B cell (primary cell): ENCODE data around the gene ATG4B. TPM values are rescaled to one million over a fixed set of nuclear protein-coding genes. Genes with fewer than 3 reads are reported as not detected.

Experiments
- ATAC-seq: fragments of 200-7000 bp; cut with Tn5 transposase; one replicate; pipeline ENCODE4 v1.10.0; 2021; ENCODE audit warnings: low read depth, mild to moderate bottlenecking, moderate number of reproducible peaks, moderate library complexity
- CTCF ChIA-PET: fragments of 350-600 bp; sonication (Branson Sonifier 250); formaldehyde crosslinking; loops from one replicate; lab custom pipeline; 2021; ENCODE audit warnings: antibody characterized with exemption, inconsistent platforms; lab: Charles Lee
- POLR2A ChIA-PET: fragments of 350-600 bp; sonication (Branson Sonifier 250); formaldehyde crosslinking; loops from one replicate; lab custom pipeline; 2021; ENCODE audit warnings: antibody characterized with exemption; lab: Charles Lee
- DNase-seq: peaks from one replicate; pipeline ENCODE4 v3.0.0; 2013
- H2AFZ ChIP-seq: 2 replicates; pipeline ENCODE4 v1.6.1; 2012; ENCODE audit warnings: mild to moderate bottlenecking, low read depth, low read length; ENCODE audit not compliant: insufficient read depth, poor library complexity, severe bottlenecking
- H3K27ac ChIP-seq, 2 donors: 1 replicate in 1 of 2; 2 replicates in 1 of 2; pipeline ENCODE4 v1.5.1; 2012 to 2013; ENCODE audit warnings: low read length in 2 of 2, mild to moderate bottlenecking in 2 of 2, moderate library complexity in 1 of 2
- H3K27me3 ChIP-seq, 4 experiments: fragments of 200-600 bp in 1 of 4; sonication (generic) in 1 of 4; replicated peaks in 1 of 4; 1 replicate in 2 of 4; 2 replicates in 2 of 4; pipeline versions ENCODE4 v1.6.1 to v1.7.0; 2013 to 2016; ENCODE audit warnings: low read length in 3 of 4, mild to moderate bottlenecking in 2 of 4, mixed read lengths in 1 of 4, moderate library complexity in 1 of 4; ENCODE audit not compliant: insufficient read depth in 4 of 4, control insufficient read depth in 3 of 4; ENCODE audit errors: control extremely low read depth in 1 of 4
- H3K36me3 ChIP-seq, 2 experiments: replicated peaks in 1 of 2; 1 replicate in 1 of 2; 2 replicates in 1 of 2; pipeline versions ENCODE4 v1.6.1 to v1.7.1; 2013; ENCODE audit warnings: low read length in 1 of 2; ENCODE audit not compliant: insufficient read depth in 2 of 2, control insufficient read depth in 1 of 2; ENCODE audit errors: control extremely low read depth in 1 of 2, extremely low read depth in 1 of 2
- H3K4me1 ChIP-seq, 2 donors: fragments of 200-600 bp in 1 of 2; sonication (generic) in 1 of 2; 1 replicate in 1 of 2; 2 replicates in 1 of 2; pipeline versions ENCODE4 v1.5.1 to v1.6.1; 2013 to 2017; ENCODE audit warnings: low read length in 2 of 2; ENCODE audit not compliant: control insufficient read depth in 2 of 2, insufficient read depth in 2 of 2
- H3K4me2 ChIP-seq: replicated peaks from 2 replicates; pipeline ENCODE3; 2012; ENCODE audit warnings: mild to moderate bottlenecking, low read depth, low read length; ENCODE audit not compliant: poor library complexity, severe bottlenecking
- H3K4me3 ChIP-seq, 5 experiments: fragments of 200-600 bp in 1 of 5; sonication (generic) in 1 of 5; 1 replicate in 3 of 5; 2 replicates in 2 of 5; pipeline versions ENCODE4 v1.5.1 to v1.7.0; 2011 to 2016; ENCODE audit warnings: low read length in 4 of 5, mild to moderate bottlenecking in 4 of 5, low read depth in 2 of 5, control low read depth in 1 of 5, moderate library complexity in 1 of 5; ENCODE audit not compliant: insufficient read depth in 1 of 5; ENCODE audit errors: control extremely low read depth in 1 of 5, extremely low read depth in 1 of 5
- H3K79me2 ChIP-seq: fragments of 200-600 bp; sonication (generic); one replicate; pipeline ENCODE4 v1.6.0; 2016; ENCODE audit warnings: low read length; ENCODE audit not compliant: control insufficient read depth, insufficient read depth
- H3K9ac ChIP-seq: fragments of 200-600 bp; sonication (generic); 2 replicates; pipeline ENCODE4 v1.6.1; 2017; ENCODE audit warnings: mild to moderate bottlenecking, low read length, moderate library complexity
- H3K9me3 ChIP-seq, 3 donors: one replicate each; pipeline versions ENCODE4 v1.6.1 to v1.7.1; 2013; ENCODE audit warnings: low read length in 2 of 3; ENCODE audit not compliant: control insufficient read depth in 2 of 3, insufficient read depth in 1 of 3; ENCODE audit errors: control extremely low read depth in 1 of 3
- H4K20me1 ChIP-seq: 2 replicates; pipeline ENCODE4 v1.6.0; 2012; ENCODE audit warnings: mild to moderate bottlenecking, low read length; ENCODE audit not compliant: insufficient read depth, control insufficient read depth, poor library complexity, severe bottlenecking
- H3K27ac Mint-ChIP-seq: one replicate; pipeline ENCODE4 v1.8.0; 2021; ENCODE audit warnings: mixed read lengths
- H3K27me3 Mint-ChIP-seq: one replicate; pipeline ENCODE4 v1.8.0; 2021; ENCODE audit warnings: mixed read lengths
- H3K4me1 Mint-ChIP-seq: one replicate; pipeline ENCODE4 v1.8.0; 2021; ENCODE audit warnings: mixed read lengths
- H3K4me3 Mint-ChIP-seq: one replicate; pipeline ENCODE4 v1.8.0; 2021; ENCODE audit warnings: mixed read lengths
- H3K9me3 Mint-ChIP-seq: one replicate; pipeline ENCODE4 v1.8.0; 2022; ENCODE audit warnings: mixed read lengths; ENCODE audit not compliant: insufficient read depth
- EZH2 ChIP-seq: IDR thresholded peaks from 2 replicates; pipeline ENCODE4 v1.6.1; 2012; ENCODE audit warnings: borderline replicate concordance, low read depth, mild to moderate bottlenecking, moderate library complexity, low read length; ENCODE audit not compliant: insufficient read depth, poor library complexity, severe bottlenecking
- WGBS: methylation state at CpG from one replicate; pipeline ENCODE4 v1.1.5; 2013; ENCODE audit warnings: missing lambda C conversion rate; ENCODE audit not compliant: insufficient coverage; 5-methylcytosine and 5-hydroxymethylcytosine counted together
- intact Hi-C: fragments of 100-400 bp; cut with micrococcal nuclease; formaldehyde crosslinking; loops from one replicate; pipeline ENCODE4 v1.10.0; 2022
- polyA plus RNA-seq: library from polyadenylated mRNA; depleted of rRNA; stranded (reverse); fragments of >200 nt; gene quantifications from 2 replicates; pipeline ENCODE4 v1.2.3, GENCODE V29; 2012
- total RNA-seq, 2 donors: library from RNA; stranded (reverse); fragments of 120-200 nt in 1 of 2; gene quantifications; 1 replicate in 1 of 2; 2 replicates in 1 of 2; pipeline versions ENCODE4 v1.2.3 to v1.2.4, GENCODE V29; 2013 to 2022
- TF ChIP-seq, protein P1 (sequence below): fragments of 200-600 bp; IDR thresholded peaks from one replicate; pipeline ENCODE4 v1.8.0; 2022; ENCODE audit warnings: antibody characterized with exemption, mild to moderate bottlenecking

The ATG4B gene
- total and polyA plus RNA-seq, 2 donors (not counting 1 experiment from before 2014, with no cell fraction given), result 130 TPM

DNA sequence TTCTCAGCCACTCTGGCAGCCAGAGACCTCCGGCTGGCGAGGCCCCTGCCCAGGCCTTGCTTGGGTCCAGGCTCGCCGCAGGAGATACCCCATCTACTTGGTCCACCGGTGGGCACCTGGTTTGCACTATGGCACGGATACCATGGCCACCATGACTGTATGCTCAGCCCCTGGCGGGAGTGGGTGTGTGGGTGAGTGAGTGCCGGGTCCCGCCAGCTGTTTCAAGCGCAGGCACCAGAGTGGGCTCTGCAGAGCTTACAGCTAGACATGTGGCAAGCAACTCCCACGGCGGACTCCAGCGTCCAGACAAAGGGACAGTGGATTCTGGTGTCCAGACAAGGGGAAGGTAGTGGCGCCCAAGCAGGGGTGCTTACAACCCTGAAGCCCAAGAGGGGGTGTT lies 1.4 kb downstream of the ATG4B start:
- no peak overlapping the region for H3K27ac ChIP-seq
- 97% methylated on average over 12 of the region's 14 CpGs for WGBS
- H3K4me1 Mint-ChIP-seq, result peaks cover 48% of the 10 kb centered on the region

DNA sequence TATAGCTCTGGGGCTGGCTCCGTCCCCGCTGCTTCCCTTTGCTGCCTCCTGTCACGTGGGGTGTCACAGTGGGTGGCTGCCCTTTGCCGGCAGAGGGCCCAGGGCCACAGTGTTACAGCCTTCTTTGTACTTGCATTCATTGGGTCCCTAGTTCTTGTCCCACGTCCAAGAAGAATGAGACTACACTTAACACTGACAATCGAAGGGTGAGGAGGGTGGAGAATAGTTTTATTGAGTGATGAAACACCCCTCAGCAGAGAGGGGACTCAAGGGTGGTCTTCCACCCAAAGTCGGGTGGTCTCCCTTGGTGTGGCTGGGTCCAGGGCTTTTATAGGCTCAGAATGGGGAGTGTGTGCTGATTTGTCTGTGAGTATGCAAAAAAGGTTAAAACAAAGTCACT lies 1.9 kb downstream of the ATG4B start:
- 96% methylated on average over 4 of the region's 7 CpGs for WGBS
- Mint-ChIP-seq H3K27me3 (no peaks in the 10 kb centered on the region), H3K4me1 (peaks cover 48% of the 10 kb centered on the region), H3K9me3 (no peaks in the 10 kb centered on the region), H3K4me3 (peak overlapping the region; percentile 37), H3K27ac (peak overlapping the region; percentile 26)
- H3K27me3 ChIP-seq, result no peaks in the 10 kb centered on the region
- intact Hi-C loops, result loop anchor here (5.0 to 10.0 kb wide), 2 partner anchors 367 to 425 kb away; no protein-coding TSS in a partner anchor
- ChIA-PET CTCF (interaction anchor here (1.0 to 1.8 kb wide), 2 partner anchors 14 to 20 kb away, joined by 3 to 4 read pairs; no protein-coding TSS in a partner anchor), POLR2A (no interaction called here)
- peaks cover 0 to 14% of the 10 kb centered on the region in 2 experiments for H3K36me3 ChIP-seq
- H3K4me1 ChIP-seq, result peaks cover 19 to 24% of the 10 kb centered on the region in 2 donors
- H3K4me3 ChIP-seq, result no peak overlapping the region
- no peak overlapping the region for H3K9ac ChIP-seq
- peak overlapping the region; percentile 98 for H3K4me2 ChIP-seq
- TF ChIP-seq EZH2, result no peak
- TF ChIP-seq, protein P1, sequence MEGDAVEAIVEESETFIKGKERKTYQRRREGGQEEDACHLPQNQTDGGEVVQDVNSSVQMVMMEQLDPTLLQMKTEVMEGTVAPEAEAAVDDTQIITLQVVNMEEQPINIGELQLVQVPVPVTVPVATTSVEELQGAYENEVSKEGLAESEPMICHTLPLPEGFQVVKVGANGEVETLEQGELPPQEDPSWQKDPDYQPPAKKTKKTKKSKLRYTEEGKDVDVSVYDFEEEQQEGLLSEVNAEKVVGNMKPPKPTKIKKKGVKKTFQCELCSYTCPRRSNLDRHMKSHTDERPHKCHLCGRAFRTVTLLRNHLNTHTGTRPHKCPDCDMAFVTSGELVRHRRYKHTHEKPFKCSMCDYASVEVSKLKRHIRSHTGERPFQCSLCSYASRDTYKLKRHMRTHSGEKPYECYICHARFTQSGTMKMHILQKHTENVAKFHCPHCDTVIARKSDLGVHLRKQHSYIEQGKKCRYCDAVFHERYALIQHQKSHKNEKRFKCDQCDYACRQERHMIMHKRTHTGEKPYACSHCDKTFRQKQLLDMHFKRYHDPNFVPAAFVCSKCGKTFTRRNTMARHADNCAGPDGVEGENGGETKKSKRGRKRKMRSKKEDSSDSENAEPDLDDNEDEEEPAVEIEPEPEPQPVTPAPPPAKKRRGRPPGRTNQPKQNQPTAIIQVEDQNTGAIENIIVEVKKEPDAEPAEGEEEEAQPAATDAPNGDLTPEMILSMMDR, result no peak
- H4K20me1 ChIP-seq, result peaks cover 49% of the 10 kb centered on the region
- H3K27ac ChIP-seq, result no peak overlapping the region
- H2AFZ ChIP-seq, result no peak overlapping the region
- H3K9me3 ChIP-seq, result peaks cover 0 to 8% (median 0%) of the 10 kb centered on the region in 3 donors
- ATAC-seq, result no peak
- H3K79me2 ChIP-seq, result peaks cover 81% of the 10 kb centered on the region
- DNase-seq, result no peak

More for the DNA sequence above, 1.4 kb downstream of the ATG4B start:
- no peak for ATAC-seq
- no peaks in the 10 kb centered on the region for H3K27me3 Mint-ChIP-seq
- peaks cover 0 to 8% (median 0%) of the 10 kb centered on the region in 3 donors for H3K9me3 ChIP-seq
- no peak for TF ChIP-seq EZH2
- TF ChIP-seq, protein P1, result no peak
- ChIA-PET POLR2A (no interaction called here), CTCF (interaction anchor here (1.0 to 1.8 kb wide), 3 partner anchors 15 to 63 kb away, joined by 3 to 5 read pairs (median 4); partner anchors contain the start of gene ING5)
- peaks cover 47% of the 10 kb centered on the region for H4K20me1 ChIP-seq
- H3K9ac ChIP-seq, result no peak overlapping the region
- no peak overlapping the region for H3K27ac Mint-ChIP-seq
- H3K4me3 Mint-ChIP-seq, result peak overlapping the region; percentile 84
- H3K4me3 ChIP-seq, result no peak overlapping the region
- H3K4me1 ChIP-seq, result peaks cover 19 to 24% of the 10 kb centered on the region in 2 donors
- H2AFZ ChIP-seq, result no peak overlapping the region
- no peaks in the 10 kb centered on the region for H3K27me3 ChIP-seq
- intact Hi-C loops, result loop anchor here (5.0 to 10.0 kb wide), 2 partner anchors 367 to 424 kb away; no protein-coding TSS in a partner anchor
- H3K36me3 ChIP-seq, result peaks cover 0 to 14% of the 10 kb centered on the region in 2 experiments
- H3K4me2 ChIP-seq, result peak overlapping the region; percentile 98
- DNase-seq, result no peak
- no peaks in the 10 kb centered on the region for H3K9me3 Mint-ChIP-seq
- H3K79me2 ChIP-seq, result peaks cover 81% of the 10 kb centered on the region
